Measurements from ENCODE around the gene NHS.

NHS gene

GRCh38 chrX:17631647-17632046 is 256.6 kb downstream of the NHS start:
- DNase-seq, result no peak

GRCh38 chrX:17632942-17633341 is 257.9 kb downstream of the NHS start:
- no peak for DNase-seq

DNA sequence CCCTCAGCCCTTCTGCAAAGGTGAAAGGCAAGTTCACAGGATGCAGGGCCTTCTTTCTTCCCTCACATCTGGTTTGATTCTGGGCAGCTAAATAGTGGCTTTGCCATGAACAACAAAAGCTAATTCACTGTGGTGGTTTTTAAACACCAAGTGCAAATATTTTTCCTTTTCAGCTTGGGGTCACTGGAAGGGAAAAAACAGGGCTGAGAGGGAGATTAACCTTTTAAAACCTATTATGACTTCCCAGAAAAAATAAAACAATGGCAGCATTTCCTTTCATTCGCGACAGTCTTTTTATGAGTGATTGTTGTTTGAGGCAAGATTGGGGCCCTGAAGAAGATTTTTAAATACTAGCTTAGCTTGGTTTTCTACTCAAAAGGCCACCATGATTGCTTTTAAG is 258.5 kb downstream of the NHS start:
- no peak for DNase-seq

DNA sequence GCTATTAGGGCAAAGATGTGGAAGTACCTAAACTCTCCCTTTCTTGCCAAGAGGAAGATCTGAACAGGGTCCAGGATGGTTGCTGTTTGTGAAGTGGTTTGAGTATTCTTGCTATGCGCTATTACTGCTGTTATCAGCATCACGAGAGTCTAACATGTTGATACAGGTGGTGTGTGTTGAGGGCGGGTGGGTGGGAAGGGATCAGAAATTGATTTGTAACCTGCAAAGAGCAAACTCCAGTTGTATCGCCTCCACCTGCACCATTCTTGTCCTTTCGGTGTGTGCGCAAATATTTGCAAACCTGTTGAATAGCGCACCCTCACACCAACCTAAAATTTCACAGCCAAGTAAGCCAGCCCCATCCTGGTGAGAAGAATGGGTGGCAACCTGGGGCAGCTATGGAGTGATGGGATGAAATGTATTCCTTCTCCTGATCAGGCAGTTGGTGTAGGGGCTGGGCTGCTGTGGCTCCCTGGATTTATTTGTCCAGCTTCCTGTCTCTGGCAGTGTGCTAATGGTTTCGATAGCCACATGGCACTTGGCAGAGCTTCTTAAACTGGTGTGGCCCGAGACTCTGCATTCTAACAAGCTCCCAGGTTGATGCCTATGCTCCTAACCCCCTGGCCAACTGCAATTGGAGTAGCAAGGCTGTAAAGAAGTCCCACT is 259.7 kb downstream of the NHS start:
- DNase-seq, result no peak

DNA sequence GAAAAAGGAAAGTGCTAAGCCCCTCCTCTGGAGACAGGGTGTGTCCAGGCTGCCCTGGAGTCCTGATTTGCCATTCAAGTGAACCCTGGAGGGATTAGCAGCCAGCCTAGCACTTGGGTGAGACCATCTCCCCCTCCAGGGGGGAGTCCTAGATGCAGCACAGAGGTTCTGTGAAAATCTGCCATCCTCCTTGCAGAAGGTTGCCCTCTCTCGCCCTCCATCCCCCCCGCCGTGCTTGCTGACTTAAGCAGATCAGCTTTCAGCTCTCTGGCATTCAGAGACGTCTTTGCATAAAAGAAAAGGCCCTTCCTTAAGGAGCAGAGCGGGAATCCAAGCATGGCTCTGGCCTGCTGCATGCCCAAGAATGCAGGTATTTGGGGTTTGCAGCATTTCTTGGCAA is 260.2 kb downstream of the NHS start:
- no peak for DNase-seq

DNA sequence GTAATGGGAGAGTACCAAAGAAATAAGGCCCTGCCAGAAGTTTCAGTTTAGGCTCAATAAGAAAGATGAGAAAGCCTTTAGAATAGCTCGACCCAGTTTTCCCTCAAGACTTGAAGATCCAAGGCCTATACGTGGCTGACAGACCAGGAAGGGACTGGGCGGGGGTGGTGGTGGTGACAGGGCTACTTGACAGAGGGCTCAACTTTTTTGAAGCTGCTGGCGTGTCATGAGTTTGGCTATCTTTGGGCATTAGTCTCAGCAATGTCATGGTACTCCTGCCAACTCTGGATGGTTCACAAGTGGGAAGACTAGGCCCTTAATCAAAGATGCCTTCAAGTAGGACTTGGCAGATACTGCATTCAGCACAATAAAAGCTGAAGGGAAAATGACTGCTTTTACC is 262.2 kb downstream of the NHS start:
- DNase-seq, result no peak

DNA sequence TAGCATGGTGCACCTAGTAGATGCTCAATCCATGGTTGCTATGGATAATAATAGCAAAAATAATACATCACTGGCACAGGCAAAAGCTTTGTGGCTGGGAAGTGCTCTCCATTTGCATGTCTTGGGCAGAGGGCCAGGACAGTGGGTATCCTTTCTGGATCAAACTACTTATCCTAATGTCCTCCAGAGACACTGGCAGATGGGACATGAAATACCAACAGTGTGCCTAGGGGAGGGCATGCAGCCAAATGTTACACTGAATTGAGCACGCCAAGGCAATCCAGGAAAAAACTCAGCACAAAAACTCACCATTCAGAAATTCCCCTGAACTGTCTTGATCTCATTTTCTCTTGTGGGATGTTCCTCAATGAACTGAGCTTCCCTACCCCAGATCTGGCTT is 263.7 kb downstream of the NHS start:
- no peak for DNase-seq

GRCh38 chrX:17642891-17643290 is 267.9 kb downstream of the NHS start:
- DNase-seq, result no peak

GRCh38 chrX:17643528-17643927 is 268.5 kb downstream of the NHS start:
- DNase-seq, result no peak

DNA sequence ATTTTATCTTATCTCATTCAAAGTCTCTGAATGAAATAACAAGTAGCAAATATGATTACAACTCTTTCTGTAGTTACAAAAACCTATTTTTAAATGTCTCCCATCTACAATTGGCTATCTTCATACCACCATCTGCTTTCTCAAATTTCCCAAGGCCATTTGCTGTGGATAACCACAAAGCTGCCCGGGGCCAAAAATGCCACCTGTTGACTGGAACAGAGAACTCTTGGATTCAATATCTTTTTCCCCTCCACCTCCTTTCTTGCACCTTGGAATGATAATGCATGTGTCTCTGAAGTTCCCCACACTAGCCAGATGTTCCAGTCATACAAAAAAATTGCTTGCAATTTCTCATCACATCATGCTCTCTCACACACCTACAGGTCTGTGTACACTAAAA is 269.0 kb downstream of the NHS start:
- DNase-seq, result no peak

GRCh38 chrX:17654116-17654515 is 279.1 kb downstream of the NHS start:
- no peak for DNase-seq

DNA sequence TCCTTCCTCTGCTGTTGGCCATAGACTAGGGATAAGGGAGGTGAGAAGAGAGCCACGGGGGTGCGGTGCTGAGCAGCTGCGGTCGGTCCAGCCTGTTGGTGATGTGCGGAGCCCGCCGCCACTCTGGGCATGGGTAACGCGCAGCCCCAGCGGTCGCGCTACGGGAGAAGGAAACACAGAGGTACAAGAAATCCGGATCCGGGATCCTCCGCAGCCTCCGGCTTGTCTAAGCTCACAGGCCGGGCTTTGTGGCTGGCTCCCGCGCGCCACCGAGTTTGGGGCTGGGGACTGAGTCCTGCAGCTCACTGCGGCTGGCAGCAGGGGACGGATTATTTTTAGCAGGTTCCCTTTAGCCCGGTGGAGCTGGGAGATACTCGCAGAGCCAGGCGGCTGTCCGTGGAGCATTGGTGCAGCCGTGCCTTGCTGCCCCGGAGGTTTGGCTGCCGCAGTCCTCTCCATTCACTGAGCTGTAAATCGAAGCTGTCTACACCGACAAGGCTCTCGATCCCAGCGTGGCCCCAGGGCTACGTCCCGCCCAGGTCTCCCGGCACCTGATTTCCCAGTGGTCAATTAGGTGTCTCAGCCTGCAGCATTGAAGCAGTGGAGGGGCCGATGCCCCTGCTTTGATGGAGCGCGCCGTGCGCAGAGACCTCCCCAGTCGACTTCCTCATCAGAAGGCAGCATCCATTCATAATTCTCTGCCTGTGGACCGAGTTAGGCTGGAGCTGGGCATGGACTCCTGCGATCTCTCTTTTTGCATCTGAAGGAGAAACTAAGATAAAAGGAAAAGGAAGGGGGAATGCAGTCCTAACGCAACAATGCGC is 280.4 kb downstream of the NHS start:
- DNase-seq, result peak; percentile 5

DNA sequence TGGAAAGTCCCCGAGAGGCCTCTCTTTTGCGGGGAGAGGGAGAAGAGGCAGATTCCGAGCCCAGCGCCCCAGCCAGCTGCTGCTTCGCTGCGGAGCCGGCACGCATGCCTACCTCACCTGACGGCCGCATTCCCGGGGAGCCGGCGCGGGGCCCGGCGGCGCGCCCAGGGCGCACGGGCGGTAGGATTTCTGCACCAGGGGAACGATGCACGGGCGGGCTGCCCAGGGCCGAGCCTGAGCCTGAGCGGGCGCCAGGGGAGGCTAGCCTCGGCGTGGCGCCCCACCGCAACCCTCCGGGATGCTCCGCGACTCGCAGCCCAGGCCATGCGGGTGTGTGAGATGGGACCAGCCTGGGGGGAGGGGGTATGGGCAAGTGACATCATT is 281.0 kb downstream of the NHS start:
- DNase-seq, result no peak

- DNase-seq, result no peak
Observed at GRCh38 chrX:17656556-17656955, 281.6 kb downstream of the NHS start.

GRCh38 chrX:17662391-17662790 is 287.4 kb downstream of the NHS start:
- DNase-seq, result no peak

DNA sequence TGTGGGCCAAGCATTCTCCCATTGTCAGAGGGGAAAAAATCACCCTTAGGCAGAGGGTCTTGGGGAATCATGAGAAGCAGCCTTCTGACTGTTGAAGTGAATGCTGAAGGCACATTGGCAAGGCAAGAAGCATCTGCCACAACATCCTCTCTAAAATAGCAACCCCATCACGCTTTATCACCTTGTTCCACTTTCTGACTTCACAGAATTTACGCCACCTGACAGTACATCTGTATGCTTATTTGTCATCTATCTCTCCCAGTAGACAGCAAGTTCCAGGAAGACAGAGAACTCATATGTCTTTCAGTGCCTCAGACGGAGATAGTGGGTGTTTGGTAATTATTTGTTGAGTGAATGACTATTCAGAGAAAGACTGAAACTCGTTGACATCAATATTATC is 293.9 kb downstream of the NHS start:
- no peak for DNase-seq

DNA sequence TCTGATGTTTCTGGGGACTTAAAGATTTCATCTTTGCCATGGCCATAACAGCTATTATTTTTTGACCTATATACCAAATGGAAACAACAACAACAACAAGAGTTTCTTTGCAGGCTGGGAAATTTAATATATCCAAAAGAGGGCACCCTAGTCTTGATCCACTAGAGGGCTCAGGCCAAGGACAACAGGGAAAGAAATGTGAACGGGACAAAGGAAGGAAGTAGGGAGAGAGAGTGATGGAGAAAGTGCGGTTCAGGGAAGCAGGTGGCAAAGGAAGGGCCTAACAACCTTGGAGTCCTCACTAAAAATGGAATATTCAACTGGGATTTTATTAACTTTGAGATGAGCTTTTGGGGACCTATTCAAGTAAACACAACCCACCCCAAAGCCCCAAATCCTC is 294.5 kb downstream of the NHS start:
- DNase-seq, result no peak

DNA sequence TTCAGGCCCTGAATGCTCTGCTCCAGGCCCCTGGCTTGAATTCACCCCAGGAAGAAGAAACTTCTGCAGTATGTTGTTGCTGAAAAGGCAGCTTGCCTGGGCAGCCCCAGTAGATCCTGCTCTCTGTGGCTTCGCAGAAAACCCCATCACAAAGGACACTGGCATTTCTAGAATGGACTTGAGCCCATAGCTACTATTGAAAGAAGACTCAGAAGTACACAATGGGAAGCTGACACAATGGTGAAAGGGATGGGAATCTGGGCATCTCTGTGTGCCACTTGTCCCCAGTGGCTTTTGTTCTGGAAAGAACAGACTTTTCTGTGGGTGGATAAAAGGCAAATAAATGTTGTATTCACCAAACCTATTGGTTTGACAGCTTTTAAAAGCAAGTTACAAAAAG is 294.9 kb downstream of the NHS start:
- no peak for DNase-seq

DNA sequence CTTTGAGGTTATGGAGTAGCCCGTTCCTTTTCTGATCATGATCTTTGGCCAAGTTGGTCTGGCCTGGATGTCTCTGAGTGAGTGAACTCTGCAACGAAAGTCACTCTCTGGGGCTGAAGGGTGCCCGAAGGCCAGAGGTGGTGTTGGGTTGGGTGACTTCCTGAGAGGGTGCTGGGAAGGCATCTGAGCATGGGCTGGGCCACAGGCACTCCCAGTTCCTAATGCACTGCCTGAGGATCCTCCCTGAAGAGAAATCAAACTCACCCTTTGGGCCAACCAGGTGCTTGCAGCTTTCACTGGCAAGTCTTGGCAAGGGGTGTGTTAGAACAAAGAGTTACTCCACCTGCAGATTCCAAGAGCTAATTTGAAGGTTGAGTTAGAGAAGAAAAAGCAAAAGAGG is 295.9 kb downstream of the NHS start:
- no peak for DNase-seq

DNA sequence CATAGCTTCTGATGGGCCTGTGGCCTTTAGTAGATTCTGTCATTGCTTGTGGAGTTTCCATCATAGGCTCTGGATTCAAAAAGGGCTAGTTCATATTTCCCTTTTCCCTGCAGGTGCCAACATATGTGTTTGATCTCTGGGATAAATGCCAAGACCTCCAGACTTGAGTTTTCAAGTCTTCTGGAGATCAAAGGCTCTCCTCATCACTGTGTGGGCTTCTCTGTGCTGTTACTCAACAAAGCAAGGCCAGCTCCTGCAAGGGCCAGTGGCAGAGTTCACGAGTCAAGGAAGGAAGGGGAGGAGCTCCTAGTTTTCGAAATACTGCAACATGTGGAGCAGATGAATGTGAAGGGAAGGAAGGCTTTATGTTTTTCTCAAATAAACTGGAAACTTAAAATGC is 299.6 kb downstream of the NHS start:
- no peak for DNase-seq

- no peak for DNase-seq
Observed at GRCh38 chrX:17679261-17679660, 304.3 kb downstream of the NHS start.

GRCh38 chrX:17679820-17680219 is 304.8 kb downstream of the NHS start:
- DNase-seq, result no peak

DNA sequence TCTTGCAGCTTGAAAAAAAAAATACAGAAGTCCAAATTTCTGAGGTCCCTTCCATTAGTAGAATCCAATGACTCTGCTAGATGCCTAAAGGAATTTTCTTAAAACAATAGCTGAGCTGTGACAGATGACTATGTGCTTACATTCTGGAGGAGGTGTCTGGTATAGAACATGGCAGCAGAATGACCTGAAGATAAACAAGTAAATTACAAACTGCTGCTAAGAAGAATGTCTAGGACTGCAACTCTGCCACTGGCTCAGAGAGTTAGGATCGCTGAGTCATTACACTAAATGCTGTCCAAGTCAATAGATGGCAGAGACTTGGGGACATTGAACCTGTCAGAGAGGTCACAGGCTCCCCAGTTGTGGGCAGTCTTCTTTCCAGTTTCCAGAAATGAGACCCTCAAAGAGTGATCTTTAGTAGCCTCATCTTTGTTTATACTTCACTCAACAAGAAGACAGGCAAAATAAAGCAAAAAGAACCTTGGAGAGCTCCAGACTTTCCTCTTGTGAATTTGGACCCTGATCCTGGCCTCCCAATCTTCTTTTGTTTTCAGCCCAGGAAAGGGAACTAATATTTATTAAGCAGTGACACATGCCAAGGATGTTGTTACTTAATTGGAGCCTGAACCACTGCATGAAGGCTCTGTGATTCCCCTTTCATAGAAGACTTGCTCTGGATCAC is 305.9 kb downstream of the NHS start:
- DNase-seq, result no peak

GRCh38 chrX:17682259-17682658 is 307.3 kb downstream of the NHS start:
- no peak for DNase-seq
